Mucosa of rectum (tissue), 2 donors: ENCODE measurements around the gene NOP14.

Experiments
- H3K27ac ChIP-seq, 2 donors: one replicate each; pipeline ENCODE4 v1.7.0; 2013; ENCODE audit warnings: inconsistent platforms in 2 of 2, low read depth in 2 of 2, low read length in 2 of 2
- H3K27me3 ChIP-seq, 2 donors: one replicate each; pipeline ENCODE4 v1.7.0; 2013; ENCODE audit warnings: low read length in 2 of 2; ENCODE audit not compliant: control insufficient read depth in 2 of 2, insufficient read depth in 2 of 2
- H3K36me3 ChIP-seq, 2 donors: one replicate each; pipeline ENCODE4 v1.7.0; 2013; ENCODE audit warnings: low read length in 2 of 2; ENCODE audit not compliant: control insufficient read depth in 2 of 2, insufficient read depth in 2 of 2
- H3K4me1 ChIP-seq, 2 donors: one replicate each; pipeline ENCODE4 v1.7.0; 2013; ENCODE audit warnings: low read length in 2 of 2, mild to moderate bottlenecking in 1 of 2; ENCODE audit not compliant: control insufficient read depth in 2 of 2, insufficient read depth in 2 of 2
- H3K4me3 ChIP-seq, 2 donors: one replicate each; pipeline ENCODE4 v1.7.0; 2013; ENCODE audit warnings: low read length in 2 of 2
- H3K9ac ChIP-seq, 2 donors: one replicate each; pipeline ENCODE4 v1.7.0; 2013; ENCODE audit warnings: low read length in 2 of 2, low read depth in 1 of 2, mild to moderate bottlenecking in 1 of 2
- H3K9me3 ChIP-seq, 2 donors: one replicate each; pipeline ENCODE4 v1.7.0; 2013; ENCODE audit warnings: low read length in 2 of 2; ENCODE audit not compliant: control insufficient read depth in 2 of 2
- donor health status: healthy.
- donor health status: Normal muscosa, but diverticular disease.

NOP14 gene

DNA sequence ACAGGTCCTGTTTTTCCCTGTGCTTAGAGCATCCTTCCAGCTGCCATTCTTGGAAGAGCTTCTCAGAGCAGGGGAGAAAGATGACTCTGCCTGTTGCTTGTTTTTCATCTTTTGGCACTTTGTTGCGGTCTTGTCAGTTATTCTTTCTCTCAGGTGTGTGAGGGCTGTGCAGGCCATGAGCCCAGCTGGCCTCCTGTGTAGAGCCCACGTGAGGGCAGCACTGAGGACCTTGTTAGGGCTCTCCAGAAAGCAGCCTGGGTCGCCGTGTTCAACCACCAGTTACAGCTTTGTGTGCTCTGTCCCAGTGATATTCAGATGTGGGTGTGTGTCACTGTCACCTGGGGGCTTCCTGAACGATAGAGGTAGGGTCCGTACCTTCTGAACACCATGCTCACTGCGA lies 52.8 kb downstream of the NOP14 start:
- Histone ChIP-seq H3K36me3 (peaks cover 67 to 84% of the 10 kb centered on the region in 2 donors), H3K4me3 (no peak overlapping the region), H3K4me1 (peaks cover 4 to 5% of the 10 kb centered on the region in 2 donors), H3K27ac (no peak overlapping the region), H3K9me3 (no peaks in the 10 kb centered on the region), H3K27me3 (no peaks in the 10 kb centered on the region), H3K9ac (no peak overlapping the region)

GRCh38 chr4:2909583-2909982 lies 53.6 kb downstream of the NOP14 start:
- no peak overlapping the region for H3K4me3 ChIP-seq
- no peaks in the 10 kb centered on the region for H3K27me3 ChIP-seq
- H3K9me3 ChIP-seq: no peaks in the 10 kb centered on the region
- no peak overlapping the region for H3K9ac ChIP-seq
- peaks cover 4 to 5% of the 10 kb centered on the region in 2 donors for H3K4me1 ChIP-seq
- H3K27ac ChIP-seq: no peak overlapping the region
- peaks cover 69 to 86% of the 10 kb centered on the region in 2 donors for H3K36me3 ChIP-seq

GRCh38 chr4:2908686-2909085 lies 54.5 kb downstream of the NOP14 start:
- Histone ChIP-seq H3K4me3 (no peak overlapping the region), H3K9me3 (no peaks in the 10 kb centered on the region), H3K9ac (no peak overlapping the region), H3K27ac (no peak overlapping the region), H3K27me3 (no peaks in the 10 kb centered on the region), H3K4me1 (peaks cover 4 to 5% of the 10 kb centered on the region in 2 donors), H3K36me3 (peaks cover 75 to 87% of the 10 kb centered on the region in 2 donors)

GRCh38 chr4:2907706-2908293 lies 55.4 kb downstream of the NOP14 start:
- Histone ChIP-seq H3K4me1 (peaks cover 4 to 5% of the 10 kb centered on the region in 2 donors), H3K27me3 (no peaks in the 10 kb centered on the region), H3K4me3 (no peak overlapping the region), H3K9ac (no peak overlapping the region), H3K36me3 (peaks cover 74 to 87% of the 10 kb centered on the region in 2 donors), H3K9me3 (no peaks in the 10 kb centered on the region), H3K27ac (no peak overlapping the region)

GRCh38 chr4:2907226-2907625 lies 56.0 kb downstream of the NOP14 start:
- Histone ChIP-seq H3K9me3 (no peaks in the 10 kb centered on the region), H3K36me3 (peaks cover 74 to 83% of the 10 kb centered on the region in 2 donors), H3K27ac (no peak overlapping the region), H3K4me1 (peaks cover 4 to 5% of the 10 kb centered on the region in 2 donors), H3K9ac (no peak overlapping the region), H3K4me3 (no peak overlapping the region), H3K27me3 (no peaks in the 10 kb centered on the region)

DNA sequence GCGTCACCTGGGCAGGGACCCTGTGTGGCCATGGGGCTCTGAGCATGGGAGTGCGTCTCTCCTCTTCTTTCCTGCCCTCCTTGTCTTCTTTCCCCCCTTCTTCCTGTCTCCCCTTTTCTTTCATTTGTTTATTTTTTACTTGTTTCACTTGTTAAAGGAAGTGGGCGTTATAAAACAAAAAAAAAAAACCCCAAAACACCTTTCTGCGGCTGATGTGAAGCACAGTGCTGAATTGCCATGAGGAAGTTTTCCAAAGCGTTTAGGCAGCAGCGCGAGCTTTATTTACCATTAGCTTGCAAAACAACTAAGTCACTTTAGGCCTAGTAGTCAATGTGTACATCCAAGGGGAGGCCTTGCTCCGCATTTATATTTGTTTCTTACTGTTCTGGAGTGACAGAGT lies 57.0 kb downstream of the NOP14 start:
- no peak overlapping the region for H3K27ac ChIP-seq
- H3K36me3 ChIP-seq: peaks cover 68 to 79% of the 10 kb centered on the region in 2 donors
- no peaks in the 10 kb centered on the region for H3K27me3 ChIP-seq
- no peak overlapping the region for H3K4me3 ChIP-seq
- no peaks in the 10 kb centered on the region for H3K9me3 ChIP-seq
- peaks cover 4 to 5% of the 10 kb centered on the region in 2 donors for H3K4me1 ChIP-seq
- H3K9ac ChIP-seq: no peak overlapping the region

DNA sequence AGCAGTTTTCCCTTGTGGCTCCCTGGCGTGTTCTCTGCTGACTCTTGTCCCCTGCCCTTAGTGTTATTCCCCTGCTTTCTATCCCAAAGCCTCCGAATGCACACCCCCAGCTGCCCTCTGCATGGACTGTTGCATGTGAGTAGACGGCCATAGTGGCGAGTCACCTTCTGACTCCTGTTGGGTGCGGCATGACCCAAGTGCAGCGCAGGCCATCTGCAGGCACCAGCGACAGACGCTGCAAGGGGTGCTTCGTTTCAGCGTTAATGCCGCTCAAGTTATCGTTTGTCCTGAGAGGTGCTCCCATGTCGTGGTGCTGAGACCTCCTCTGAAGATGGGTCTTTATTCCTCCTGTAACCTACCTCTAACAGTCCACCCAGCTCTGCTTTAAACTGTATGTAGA lies 57.7 kb downstream of the NOP14 start:
- Histone ChIP-seq H3K4me3 (no peak overlapping the region), H3K4me1 (peaks cover 4 to 5% of the 10 kb centered on the region in 2 donors), H3K9ac (no peak overlapping the region), H3K27ac (no peak overlapping the region), H3K27me3 (no peaks in the 10 kb centered on the region), H3K36me3 (peaks cover 69 to 79% of the 10 kb centered on the region in 2 donors), H3K9me3 (no peaks in the 10 kb centered on the region)

- Histone ChIP-seq H3K9ac (no peak overlapping the region), H3K27ac (no peak overlapping the region), H3K27me3 (no peaks in the 10 kb centered on the region), H3K4me1 (no peaks in the 10 kb centered on the region), H3K36me3 (peaks cover 66 to 77% of the 10 kb centered on the region in 2 donors), H3K9me3 (no peaks in the 10 kb centered on the region), H3K4me3 (no peak overlapping the region)
These were observed 61.1 kb downstream of the NOP14 start for GRCh38 chr4:2902126-2902525.

DNA sequence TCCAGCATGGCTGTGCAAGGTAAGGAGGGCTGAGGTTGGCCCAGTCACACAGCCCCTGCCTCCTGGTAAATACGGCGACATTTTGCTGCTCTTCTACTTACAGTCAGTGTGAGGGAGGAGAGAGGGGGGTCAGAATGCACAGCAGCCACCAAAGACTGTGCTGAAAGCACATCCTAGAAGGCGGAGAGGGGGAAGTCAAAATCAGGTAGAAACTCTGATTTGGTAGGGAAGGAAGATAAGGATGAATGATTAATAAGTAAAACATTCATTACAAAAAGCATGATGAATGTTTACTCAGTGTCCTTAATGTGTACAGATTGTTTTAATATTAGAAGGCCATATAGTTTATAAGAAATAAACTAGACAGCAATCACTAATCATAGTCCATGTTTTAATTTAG lies 62.0 kb downstream of the NOP14 start:
- H3K36me3 ChIP-seq: peaks cover 66 to 80% of the 10 kb centered on the region in 2 donors
- no peak overlapping the region for H3K27ac ChIP-seq
- H3K4me3 ChIP-seq: no peak overlapping the region

GRCh38 chr4:2900741-2901140 lies 62.5 kb downstream of the NOP14 start:
- Histone ChIP-seq H3K4me3 (no peak overlapping the region), H3K36me3 (peaks cover 68 to 76% of the 10 kb centered on the region in 2 donors), H3K27me3 (no peaks in the 10 kb centered on the region), H3K9me3 (no peaks in the 10 kb centered on the region), H3K4me1 (no peaks in the 10 kb centered on the region), H3K27ac (no peak overlapping the region), H3K9ac (no peak overlapping the region)

More for the DNA sequence above, 62.0 kb downstream of the NOP14 start:
- Histone ChIP-seq H3K9me3 (no peaks in the 10 kb centered on the region), H3K4me1 (no peaks in the 10 kb centered on the region), H3K27me3 (no peaks in the 10 kb centered on the region), H3K9ac (no peak overlapping the region)
